Measurements from ENCODE around the gene DEGS2.

Gene DEGS2

GRCh38 chr14:100144645-100144995 lies 14.8 kb downstream of the DEGS2 start:
- Histone ChIP-seq H3K4me3 (ENCODE audit: low read length, poor library complexity, severe bottlenecking) (no peak overlapping the region), H3K4me1 (ENCODE audit: insufficient read depth, low read length, poor library complexity, severe bottlenecking) (no peaks in the 10 kb centered on the region), H3K9me3 (ENCODE audit: insufficient read depth, low read depth, low read length) (no peaks in the 10 kb centered on the region), H3K9me2 (replicated peaks; ENCODE audit: low read depth, low read length) (no peaks in the 10 kb centered on the region), H3K36me3 (ENCODE audit: insufficient read depth, low read length) (peaks cover 31% of the 10 kb centered on the region; the same call in 1 of the 2 replicates), H2AFZ (ENCODE audit: low read length) (no peak overlapping the region), H3K4me2 (ENCODE audit: low read depth, low read length, poor library complexity, severe bottlenecking) (no peak overlapping the region), H3F3A (ENCODE audit: low read depth) (no peaks in the 10 kb centered on the region), H4K20me1 (ENCODE audit: insufficient read depth, low read length, poor library complexity, severe bottlenecking) (no peaks in the 10 kb centered on the region), H3K79me2 (ENCODE audit: insufficient read depth, low read length) (no peaks in the 10 kb centered on the region), H3K27me3 (ENCODE audit: insufficient read depth, low read length, poor library complexity, severe bottlenecking) (no peaks in the 10 kb centered on the region), H3K9ac (ENCODE audit: low read depth, low read length, poor library complexity, severe bottlenecking) (no peak overlapping the region)
- TF ChIP-seq, protein P1, sequence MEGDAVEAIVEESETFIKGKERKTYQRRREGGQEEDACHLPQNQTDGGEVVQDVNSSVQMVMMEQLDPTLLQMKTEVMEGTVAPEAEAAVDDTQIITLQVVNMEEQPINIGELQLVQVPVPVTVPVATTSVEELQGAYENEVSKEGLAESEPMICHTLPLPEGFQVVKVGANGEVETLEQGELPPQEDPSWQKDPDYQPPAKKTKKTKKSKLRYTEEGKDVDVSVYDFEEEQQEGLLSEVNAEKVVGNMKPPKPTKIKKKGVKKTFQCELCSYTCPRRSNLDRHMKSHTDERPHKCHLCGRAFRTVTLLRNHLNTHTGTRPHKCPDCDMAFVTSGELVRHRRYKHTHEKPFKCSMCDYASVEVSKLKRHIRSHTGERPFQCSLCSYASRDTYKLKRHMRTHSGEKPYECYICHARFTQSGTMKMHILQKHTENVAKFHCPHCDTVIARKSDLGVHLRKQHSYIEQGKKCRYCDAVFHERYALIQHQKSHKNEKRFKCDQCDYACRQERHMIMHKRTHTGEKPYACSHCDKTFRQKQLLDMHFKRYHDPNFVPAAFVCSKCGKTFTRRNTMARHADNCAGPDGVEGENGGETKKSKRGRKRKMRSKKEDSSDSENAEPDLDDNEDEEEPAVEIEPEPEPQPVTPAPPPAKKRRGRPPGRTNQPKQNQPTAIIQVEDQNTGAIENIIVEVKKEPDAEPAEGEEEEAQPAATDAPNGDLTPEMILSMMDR (conservative IDR thresholded peaks at IDR 0.05; ENCODE audit: low read length) = no peak
- no peak for TF ChIP-seq EZH2phosphoT487 (IDR thresholded peaks at IDR 0.05; ENCODE audit: borderline replicate concordance)

GRCh38 chr14:100143934-100144333 lies 15.5 kb downstream of the DEGS2 start:
- Histone ChIP-seq H3F3A (ENCODE audit: low read depth) (0 out of 2 replicates have a peak, but pooled peaks cover 2% of the 10 kb centered on the region), H3K79me2 (ENCODE audit: insufficient read depth, low read length) (no peaks in the 10 kb centered on the region), H4K20me1 (ENCODE audit: insufficient read depth, low read length, poor library complexity, severe bottlenecking) (no peaks in the 10 kb centered on the region), H3K9me3 (ENCODE audit: insufficient read depth, low read depth, low read length) (no peaks in the 10 kb centered on the region), H3K27me3 (ENCODE audit: insufficient read depth, low read length, poor library complexity, severe bottlenecking) (no peaks in the 10 kb centered on the region), H3K36me3 (ENCODE audit: insufficient read depth, low read length) (peaks cover 38% of the 10 kb centered on the region; the same call in 1 of the 2 replicates), H3K9ac (ENCODE audit: low read depth, low read length, poor library complexity, severe bottlenecking) (no peak overlapping the region), H3K4me2 (ENCODE audit: low read depth, low read length, poor library complexity, severe bottlenecking) (no peak overlapping the region), H3K4me3 (ENCODE audit: low read length, poor library complexity, severe bottlenecking) (no peak overlapping the region), H3K9me2 (replicated peaks; ENCODE audit: low read depth, low read length) (no peaks in the 10 kb centered on the region), H3K4me1 (ENCODE audit: insufficient read depth, low read length, poor library complexity, severe bottlenecking) (no peaks in the 10 kb centered on the region), H2AFZ (ENCODE audit: low read length) (no peak overlapping the region)
- TF ChIP-seq, protein P1 (conservative IDR thresholded peaks at IDR 0.05; ENCODE audit: low read length) = no peak
- no peak for TF ChIP-seq EZH2phosphoT487 (IDR thresholded peaks at IDR 0.05; ENCODE audit: borderline replicate concordance)

GRCh38 chr14:100143523-100143922 lies 15.9 kb downstream of the DEGS2 start:
- no peak for TF ChIP-seq EZH2phosphoT487 (IDR thresholded peaks at IDR 0.05; ENCODE audit: borderline replicate concordance)
- no peaks in the 10 kb centered on the region for H3K9me2 ChIP-seq (replicated peaks; ENCODE audit: low read depth, low read length)
- peaks cover 41% of the 10 kb centered on the region; the same call in 1 of the 2 replicates for H3K36me3 ChIP-seq (ENCODE audit: insufficient read depth, low read length)
- H3K27me3 ChIP-seq (ENCODE audit: insufficient read depth, low read length, poor library complexity, severe bottlenecking) = no peaks in the 10 kb centered on the region
- no peak overlapping the region for H3K9ac ChIP-seq (ENCODE audit: low read depth, low read length, poor library complexity, severe bottlenecking)
- H3K4me1 ChIP-seq (ENCODE audit: insufficient read depth, low read length, poor library complexity, severe bottlenecking) = no peaks in the 10 kb centered on the region
- no peaks in the 10 kb centered on the region for H3K79me2 ChIP-seq (ENCODE audit: insufficient read depth, low read length)
- 0 out of 2 replicates have a peak, but pooled peaks cover 2% of the 10 kb centered on the region for H3F3A ChIP-seq (ENCODE audit: low read depth)
- H3K9me3 ChIP-seq (ENCODE audit: insufficient read depth, low read depth, low read length) = no peaks in the 10 kb centered on the region
- no peak overlapping the region for H3K4me3 ChIP-seq (ENCODE audit: low read length, poor library complexity, severe bottlenecking)
- H2AFZ ChIP-seq (ENCODE audit: low read length) = no peak overlapping the region
- no peaks in the 10 kb centered on the region for H4K20me1 ChIP-seq (ENCODE audit: insufficient read depth, low read length, poor library complexity, severe bottlenecking)
- no peak overlapping the region for H3K4me2 ChIP-seq (ENCODE audit: low read depth, low read length, poor library complexity, severe bottlenecking)
